Astrocyte of the cerebellum (primary cell): ENCODE data around the gene SLC52A1.

Source experiments
- DNase-seq: peaks from one replicate; pipeline ENCODE4 v3.0.0-alpha.2; 2011; ENCODE audit warnings: low read depth
- H3K4me3 ChIP-seq: 2 replicates; pipeline ENCODE4 v1.5.1; 2011; ENCODE audit warnings: mild to moderate bottlenecking, low read depth, low read length, moderate library complexity
- CTCF ChIP-seq: IDR thresholded peaks from 2 replicates; pipeline ENCODE4 v1.5.1; 2012; ENCODE audit warnings: low read length, low read depth, moderate library complexity, mild to moderate bottlenecking; ENCODE audit errors: missing control alignments
- in situ Hi-C: cut with HindIII; loops from 2 replicates; pipeline ENCODE4 v1.10.0; 2017; ENCODE audit warnings: low sequenced_read_pairs

The SLC52A1 gene

GRCh38 chr17:5068236-5068635 lies 33.0 kb upstream of the SLC52A1 start:
- no peak for DNase-seq
- in situ Hi-C loops = no loop called here
- H3K4me3 ChIP-seq = no peak overlapping the region
- TF ChIP-seq CTCF = no peak

- in situ Hi-C loops = no loop called here
- no peak for DNase-seq
- no peak overlapping the region for H3K4me3 ChIP-seq
- no peak for TF ChIP-seq CTCF
These were observed 30.1 kb upstream of the SLC52A1 start for GRCh38 chr17:5065227-5065744.

GRCh38 chr17:5055543-5055942 lies 20.3 kb upstream of the SLC52A1 start:
- in situ Hi-C loops = no loop called here
- no peak overlapping the region for H3K4me3 ChIP-seq
- TF ChIP-seq CTCF = no peak
- no peak for DNase-seq

- TF ChIP-seq CTCF = no peak
- H3K4me3 ChIP-seq = no peak overlapping the region
- no peak for DNase-seq
- in situ Hi-C loops = no loop called here
These were observed 15.1 kb upstream of the SLC52A1 start for GRCh38 chr17:5050278-5050677.

- no peak for TF ChIP-seq CTCF
- no peak for DNase-seq
- in situ Hi-C loops = no loop called here
- no peak overlapping the region for H3K4me3 ChIP-seq
These were observed 14.2 kb upstream of the SLC52A1 start for GRCh38 chr17:5049314-5049841.

GRCh38 chr17:5047446-5047845 lies 12.2 kb upstream of the SLC52A1 start:
- TF ChIP-seq CTCF = no peak
- no peak for DNase-seq
- in situ Hi-C loops = no loop called here
- no peak overlapping the region for H3K4me3 ChIP-seq

- no peak for DNase-seq
- TF ChIP-seq CTCF = no peak
- no peak overlapping the region for H3K4me3 ChIP-seq
- in situ Hi-C loops = no loop called here
These were observed 10.3 kb upstream of the SLC52A1 start for GRCh38 chr17:5045496-5045895.
